Endothelial cell of umbilical vein (primary cell): ENCODE results near the gene SMIM11. TPM values are rescaled to one million over a fixed set of nuclear protein-coding genes. Genes with fewer than 3 reads are reported as not detected.
A peak's percentile ranks its signal among the peaks of the same experiment; 100 is the strongest.
"Not testable (repeated sequence)": the region's sequence is repeated elsewhere in the genome, so short reads cannot be mapped to it uniquely, and the experiment has no call there.

Experiments
- BruUV-seq: library from RNA; stranded (reverse); fragments of 400-500 nt; replicated peaks from 2 replicates; lab custom pipeline; 2021; lab: Mats Ljungman, UMichigan
- CTCF ChIA-PET: fragments of 300-600, 350-600 bp; sonication (Branson Sonifier 250); formaldehyde crosslinking; loops from one replicate; lab custom pipeline; 2021; ENCODE audit warnings: antibody characterized with exemption, inconsistent platforms; lab: Charles Lee
- POLR2A ChIA-PET: fragments of 300-600, 350-600 bp; sonication (Branson Sonifier 250); formaldehyde crosslinking; loops from one replicate; lab custom pipeline; 2021; ENCODE audit warnings: antibody characterized with exemption, inconsistent platforms; lab: Charles Lee
- DNase-seq: peaks from one replicate; pipeline ENCODE4 v3.0.0-alpha.2; 2011; ENCODE audit warnings: low read depth, low spot score
- FAIRE-seq: peaks from 2 replicates; lab custom pipeline; 2011; peaks lifted over from hg19 to GRCh38; lab: Jason Lieb, UNC
- H2AFZ ChIP-seq: 2 replicates; pipeline ENCODE4 v1.6.0; 2012; ENCODE audit warnings: low read depth, low read length, control low read depth, inconsistent platforms
- H3K27ac ChIP-seq: 2 replicates; pipeline ENCODE4 v1.5.1; 2011; ENCODE audit warnings: low read depth, mild to moderate bottlenecking, control low read depth, low read length, moderate library complexity; ENCODE audit not compliant: insufficient read depth
- H3K27me3 ChIP-seq, 2 experiments: 2 replicates each; pipeline versions ENCODE4 v1.6.0 to v1.6.1; 2011; ENCODE audit warnings: low read length in 2 of 2, mixed read lengths in 1 of 2; ENCODE audit not compliant: control insufficient read depth in 2 of 2, insufficient read depth in 2 of 2
- H3K36me3 ChIP-seq, 2 experiments: 2 replicates in 1 of 2; 3 replicates in 1 of 2; pipeline ENCODE4 v1.5.1; 2011; ENCODE audit warnings: low read length in 2 of 2, mild to moderate bottlenecking in 1 of 2, moderate library complexity in 1 of 2; ENCODE audit not compliant: control insufficient read depth in 2 of 2, insufficient read depth in 2 of 2; ENCODE audit errors: extremely low read depth in 1 of 2
- H3K4me1 ChIP-seq: 3 replicates; pipeline ENCODE4 v1.5.1; 2011; ENCODE audit warnings: mild to moderate bottlenecking, low read length; ENCODE audit not compliant: control insufficient read depth, insufficient read depth; ENCODE audit errors: extremely low read depth
- H3K4me2 ChIP-seq: 2 replicates; pipeline ENCODE4 v1.6.1; 2011; ENCODE audit warnings: low read length, control low read depth, mixed read lengths; ENCODE audit not compliant: insufficient read depth
- H3K4me3 ChIP-seq, 3 experiments: fragments of 200-600 bp in 1 of 3; sonication (generic), shearing (Covaris generic) in 1 of 3; replicated peaks in 1 of 3; 2 replicates each; pipeline ENCODE4 v1.5.1; 2011 to 2016; ENCODE audit warnings: control low read depth in 3 of 3, low read length in 3 of 3, mild to moderate bottlenecking in 2 of 3, inconsistent platforms in 1 of 3, low read depth in 1 of 3, moderate library complexity in 1 of 3; ENCODE audit not compliant: insufficient read depth in 1 of 3
- H3K79me2 ChIP-seq: 2 replicates; pipeline ENCODE4 v1.6.0; 2012; ENCODE audit warnings: low read length, inconsistent platforms; ENCODE audit not compliant: control insufficient read depth, insufficient read depth
- H3K9ac ChIP-seq: replicated peaks from 2 replicates; pipeline ENCODE3; 2011; ENCODE audit warnings: low read length, control low read depth; ENCODE audit not compliant: insufficient read depth; ENCODE audit errors: extremely low read depth
- H3K9me1 ChIP-seq: replicated peaks from 3 replicates; pipeline ENCODE4 v1.6.0; 2011; ENCODE audit warnings: mild to moderate bottlenecking, low read length; ENCODE audit not compliant: control insufficient read depth, insufficient read depth; ENCODE audit errors: extremely low read depth
- H3K9me3 ChIP-seq: replicated peaks from 2 replicates; pipeline ENCODE4 v1.5.1; 2012; ENCODE audit warnings: low read length, inconsistent platforms; ENCODE audit not compliant: control insufficient read depth, insufficient read depth
- H4K20me1 ChIP-seq: replicated peaks from 2 replicates; pipeline ENCODE3; 2011; ENCODE audit warnings: mild to moderate bottlenecking, low read length; ENCODE audit not compliant: control insufficient read depth, insufficient read depth; ENCODE audit errors: extremely low read depth
- dilution Hi-C: fragments of 300-500 bp; cut with MboI; formaldehyde crosslinking; loops from one replicate; pipeline ENCODE4 v1.15.0; 2019; ENCODE audit warnings: low sequenced_read_pairs; ENCODE audit not compliant: extremely low pct_ligation_motif_present
- intact Hi-C: fragments of 100-400 bp; cut with micrococcal nuclease; formaldehyde crosslinking; loops from one replicate; pipeline ENCODE4 v1.10.0; 2022
- polyA plus RNA-seq, 4 experiments: library from polyadenylated mRNA; depleted of rRNA in 3 of 4; stranded (reverse) in 3 of 4; unstranded in 1 of 4; fragments of >200 nt; gene quantifications; 2 replicates each; pipeline versions ENCODE4 v1.2.1 to v1.2.3, GENCODE V29; 2011 to 2012; ENCODE audit warnings: missing spikeins in 1 of 4
- total RNA-seq: library from RNA; stranded (reverse); gene quantifications from 2 replicates; pipeline ENCODE4 v1.2.3, GENCODE V29; 2021

SMIM11 gene
- total and polyA plus RNA-seq, 2 donors (not counting 3 experiments of a cell fraction or from before 2014, with no cell fraction given), result 1.4 to 1.5 TPM

- intact Hi-C loops, BruUV-seq, H3K36me3 ChIP-seq, H3K27me3 ChIP-seq, dilution Hi-C loops, POLR2A ChIA-PET, H3K9me3 ChIP-seq, FAIRE-seq, H3K9ac ChIP-seq, DNase-seq, H3K79me2 ChIP-seq, H2AFZ ChIP-seq, CTCF ChIA-PET, H3K9me1 ChIP-seq, H3K27ac ChIP-seq, H3K4me1 ChIP-seq, H4K20me1 ChIP-seq, H3K4me3 ChIP-seq, H3K4me2 ChIP-seq: not testable (repeated sequence)
Measured at GRCh38 chr21:34428441-34428840, 53.1 kb downstream of the SMIM11 start.

- H3K9me3 ChIP-seq, POLR2A ChIA-PET, H3K36me3 ChIP-seq, CTCF ChIA-PET, H3K4me3 ChIP-seq, H3K4me1 ChIP-seq, H3K27me3 ChIP-seq, H3K9ac ChIP-seq, BruUV-seq, H3K4me2 ChIP-seq, H3K27ac ChIP-seq, H2AFZ ChIP-seq, DNase-seq, H3K79me2 ChIP-seq, dilution Hi-C loops, H4K20me1 ChIP-seq, H3K9me1 ChIP-seq, intact Hi-C loops: not testable (repeated sequence)
- peak; percentile 46 for FAIRE-seq
Measured at GRCh38 chr21:34429710-34430109, 54.4 kb downstream of the SMIM11 start.

Other genes starting within 250 kb of the SMIM11 start
- gene KCNE2, start 11.5 kb upstream of the SMIM11 start, total RNA-seq, result not detected in 2 replicates
- gene KCNE2, start 11.5 kb upstream of the SMIM11 start, polyA plus RNA-seq, result not detected in 2 replicates
- gene SMIM34, start 48.4 kb downstream of the SMIM11 start, total RNA-seq, result not detected in 2 replicates
- gene SMIM34, start 48.4 kb downstream of the SMIM11 start, polyA plus RNA-seq, result not detected in 2 replicates
- gene KCNE1, start 136.7 kb downstream of the SMIM11 start, total RNA-seq, result 0.38 and 0.53 TPM in 2 replicates
- 0.08 and 0.10 TPM in 2 replicates for gene KCNE1, start 136.7 kb downstream of the SMIM11 start, polyA plus RNA-seq
- gene RCAN1, start 239.6 kb downstream of the SMIM11 start, total RNA-seq, result 15.9 and 16.5 TPM in 2 replicates
- 6.4 and 9.7 TPM in 2 replicates for gene RCAN1, start 239.6 kb downstream of the SMIM11 start, polyA plus RNA-seq